HG03432 (cell line): Measurements from ENCODE around the gene RAB30.
"Not testable (repeated sequence)": the region's sequence is repeated elsewhere in the genome, so short reads cannot be mapped to it uniquely, and the experiment has no call there.

Experiments used
- ATAC-seq: cut with Tn5 transposase; IDR thresholded peaks from one replicate; pipeline ENCODE4 v1.9.1; 2021; ENCODE audit warnings: mild to moderate bottlenecking, moderate library complexity; ENCODE audit not compliant: unreplicated experiment

The RAB30 gene

GRCh38 chr11:82950502-82950901 is 121.2 kb downstream of the RAB30 start:
- ATAC-seq: not testable (repeated sequence)

GRCh38 chr11:82949352-82949751 is 122.3 kb downstream of the RAB30 start:
- ATAC-seq: no peak

- ATAC-seq: no peak
Measured at GRCh38 chr11:82945682-82946081, 126.0 kb downstream of the RAB30 start.

GRCh38 chr11:82945041-82945440 is 126.7 kb downstream of the RAB30 start:
- not testable (repeated sequence) for ATAC-seq

- ATAC-seq: no peak
Measured at GRCh38 chr11:82944198-82944597, 127.5 kb downstream of the RAB30 start.

GRCh38 chr11:82943430-82943829 is 128.3 kb downstream of the RAB30 start:
- not testable (repeated sequence) for ATAC-seq

GRCh38 chr11:82942376-82942775 is 129.3 kb downstream of the RAB30 start:
- no peak for ATAC-seq

GRCh38 chr11:82939456-82939855 is 132.2 kb downstream of the RAB30 start:
- ATAC-seq: no peak

GRCh38 chr11:82937554-82937953 is 134.1 kb downstream of the RAB30 start:
- no peak for ATAC-seq

GRCh38 chr11:82936261-82936660 is 135.4 kb downstream of the RAB30 start:
- ATAC-seq: no peak

GRCh38 chr11:82932564-82932963 is 139.1 kb downstream of the RAB30 start:
- no peak for ATAC-seq

- ATAC-seq: no peak
Measured at GRCh38 chr11:82930734-82931133, 141.0 kb downstream of the RAB30 start.

- peak; percentile 61 for ATAC-seq
Measured at GRCh38 chr11:82930229-82930628, 141.5 kb downstream of the RAB30 start.

GRCh38 chr11:82929121-82929520 is 142.6 kb downstream of the RAB30 start:
- ATAC-seq: no peak

GRCh38 chr11:82927264-82927880 is 144.3 kb downstream of the RAB30 start:
- peak; percentile 70 for ATAC-seq

- peak; percentile 58 for ATAC-seq
Measured at GRCh38 chr11:82924522-82925224, 147.0 kb downstream of the RAB30 start.
